ENCODE results near the gene MMP3. TPM values are rescaled to one million over a fixed set of nuclear protein-coding genes. Genes with fewer than 3 reads are reported as not detected.
"Not testable (repeated sequence)": the region's sequence is repeated elsewhere in the genome, so short reads cannot be mapped to it uniquely, and the experiment has no call there.

MMP3 gene
- total and polyA plus RNA-seq, 12 donors, result not detected

DNA sequence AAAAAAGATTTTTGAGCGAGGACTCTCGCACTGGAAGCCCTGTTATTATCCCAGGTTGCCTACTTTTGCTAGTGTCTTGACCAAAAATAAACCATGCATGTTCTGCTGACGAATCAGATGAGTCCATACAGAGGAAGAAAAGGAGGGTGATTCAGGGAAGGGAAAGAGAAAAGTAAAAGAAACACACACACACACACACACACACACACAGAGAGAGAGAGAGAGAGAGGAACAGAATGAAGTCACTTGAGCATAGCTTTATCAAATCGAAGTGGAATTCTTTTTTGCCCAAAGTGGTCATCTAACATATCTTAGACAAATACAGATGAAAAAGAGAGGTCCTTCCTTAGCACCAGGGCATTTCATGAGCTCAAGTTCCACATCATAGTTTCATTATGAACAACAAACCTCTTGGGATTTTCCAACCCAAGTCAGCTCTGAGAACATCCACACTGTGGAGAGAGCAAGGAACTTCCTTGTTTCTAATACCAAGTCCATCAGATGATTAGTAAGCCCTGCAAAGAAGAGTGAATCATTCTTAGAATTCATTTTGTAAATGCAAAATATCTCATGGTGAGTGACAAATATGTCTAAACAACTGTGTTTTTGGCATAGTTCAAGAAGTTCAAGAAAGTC is 39.1 kb upstream of the MMP3 start:
- no peaks in the 10 kb centered on the region for H3K36me3 ChIP-seq
- intact Hi-C loops (cut with DNase I), result no loop called here
- peak overlapping the region in 1 of 10 donors; percentile 55 for H3K27ac ChIP-seq
- peaks cover 0 to 6% (median 0%) of the 10 kb centered on the region in 9 donors for H3K4me1 ChIP-seq
- no peak for DNase-seq
- no peaks in the 10 kb centered on the region for H3K9me3 ChIP-seq
- 85 to 87% methylated on average over 4 of the region's 4 CpGs for WGBS, 2 donors
- H3K4me3 ChIP-seq, result no peak overlapping the region
- TF ChIP-seq, protein P1, sequence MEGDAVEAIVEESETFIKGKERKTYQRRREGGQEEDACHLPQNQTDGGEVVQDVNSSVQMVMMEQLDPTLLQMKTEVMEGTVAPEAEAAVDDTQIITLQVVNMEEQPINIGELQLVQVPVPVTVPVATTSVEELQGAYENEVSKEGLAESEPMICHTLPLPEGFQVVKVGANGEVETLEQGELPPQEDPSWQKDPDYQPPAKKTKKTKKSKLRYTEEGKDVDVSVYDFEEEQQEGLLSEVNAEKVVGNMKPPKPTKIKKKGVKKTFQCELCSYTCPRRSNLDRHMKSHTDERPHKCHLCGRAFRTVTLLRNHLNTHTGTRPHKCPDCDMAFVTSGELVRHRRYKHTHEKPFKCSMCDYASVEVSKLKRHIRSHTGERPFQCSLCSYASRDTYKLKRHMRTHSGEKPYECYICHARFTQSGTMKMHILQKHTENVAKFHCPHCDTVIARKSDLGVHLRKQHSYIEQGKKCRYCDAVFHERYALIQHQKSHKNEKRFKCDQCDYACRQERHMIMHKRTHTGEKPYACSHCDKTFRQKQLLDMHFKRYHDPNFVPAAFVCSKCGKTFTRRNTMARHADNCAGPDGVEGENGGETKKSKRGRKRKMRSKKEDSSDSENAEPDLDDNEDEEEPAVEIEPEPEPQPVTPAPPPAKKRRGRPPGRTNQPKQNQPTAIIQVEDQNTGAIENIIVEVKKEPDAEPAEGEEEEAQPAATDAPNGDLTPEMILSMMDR (IDR thresholded peaks at IDR 0.05), result no peak
- ATAC-seq, result no peak
- H3K27me3 ChIP-seq, result no peaks in the 10 kb centered on the region

DNA sequence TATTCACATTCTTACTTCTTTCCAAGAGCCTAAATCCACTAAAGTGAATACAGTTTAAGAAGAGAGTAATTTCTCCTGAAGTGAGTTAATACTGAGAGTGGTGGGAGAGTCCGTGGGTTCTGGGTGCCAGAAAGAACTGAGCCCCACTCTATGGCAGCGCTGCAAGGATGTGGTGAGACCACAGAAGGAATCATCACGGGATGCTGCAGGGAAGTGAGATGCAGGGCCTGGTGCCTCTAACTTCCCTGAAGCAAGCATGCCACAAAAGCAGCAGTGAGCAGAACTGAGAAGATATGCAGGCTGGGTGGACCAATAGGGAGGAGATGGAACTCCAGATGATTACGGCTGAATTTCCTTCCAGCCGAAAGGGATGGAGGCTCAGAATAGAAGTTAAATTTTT is 36.4 kb upstream of the MMP3 start:
- Histone ChIP-seq H3K9me3 (no peaks in the 10 kb centered on the region), H3K4me3 (no peak overlapping the region), H3K27me3 (no peaks in the 10 kb centered on the region), H3K4me1 (peaks cover 0 to 6% (median 0%) of the 10 kb centered on the region in 9 donors), H3K36me3 (no peaks in the 10 kb centered on the region), H3K27ac (no peak overlapping the region)
- ATAC-seq (no peak), DNase-seq (no peak)
- TF ChIP-seq, protein P1 (IDR thresholded peaks at IDR 0.05), result no peak
- intact Hi-C loops (cut with DNase I), result loop anchor here in 1 of 10 donors (10.0 kb wide), 1 partner anchor 55 kb away; no protein-coding TSS in a partner anchor
- WGBS, 2 donors, result 84 to 89% methylated on average over 5 of the region's 5 CpGs

DNA sequence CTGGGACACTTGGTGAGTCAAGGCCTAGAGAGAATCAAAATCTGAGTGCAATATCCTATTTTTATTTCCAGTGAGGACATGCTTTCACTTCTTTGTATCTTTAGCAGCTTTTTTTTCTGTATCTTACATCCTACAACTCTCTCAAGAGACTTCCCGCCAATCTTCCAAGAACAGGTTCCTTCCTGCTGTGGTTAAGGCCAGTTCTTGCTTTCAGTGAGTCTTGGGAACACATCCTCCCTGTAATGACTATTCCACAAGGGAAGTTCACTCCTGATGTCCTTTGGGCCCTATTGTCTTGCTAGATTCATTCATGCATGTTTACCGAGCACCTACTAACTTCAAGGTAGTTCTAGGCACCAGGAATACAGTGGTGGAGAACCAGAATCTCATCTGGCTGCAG is 35.2 kb upstream of the MMP3 start:
- Histone ChIP-seq H3K4me3 (no peak overlapping the region), H3K27me3 (no peaks in the 10 kb centered on the region), H3K36me3 (no peaks in the 10 kb centered on the region), H3K9me3 (no peaks in the 10 kb centered on the region), H3K27ac (no peak overlapping the region), H3K4me1 (peaks cover 0 to 6% (median 0%) of the 10 kb centered on the region in 9 donors)
- TF ChIP-seq, protein P1 (IDR thresholded peaks at IDR 0.05), result no peak
- DNase-seq (no peak), ATAC-seq (peak in 4 of 8 donors; percentile 51 to 81 (median 54))
- intact Hi-C loops (cut with DNase I), result loop anchor here in 1 of 10 donors (10.0 kb wide), 1 partner anchor 56 kb away; no protein-coding TSS in a partner anchor
- WGBS, 2 donors, result 59 to 66% methylated on average over 2 of the region's 2 CpGs

DNA sequence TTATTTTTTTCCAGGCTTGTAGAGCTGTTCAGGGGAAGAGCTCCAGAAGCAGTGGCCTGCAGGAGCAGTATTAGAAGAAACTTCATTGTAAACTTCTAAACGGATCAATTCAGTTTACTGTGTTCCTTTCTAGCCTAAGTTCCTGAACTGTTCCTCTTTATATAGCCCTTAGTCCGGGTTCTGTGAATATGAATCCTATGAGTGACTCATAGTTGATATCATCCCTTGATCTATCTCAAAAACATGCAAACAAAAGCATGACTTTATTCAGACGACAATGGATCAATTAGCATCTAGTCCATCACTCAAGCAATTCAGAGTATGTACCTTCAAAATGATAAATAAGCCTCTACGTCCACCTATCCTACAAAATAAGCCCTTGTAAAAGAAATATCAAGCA is 31.4 kb upstream of the MMP3 start, which contains the start of gene MMP12:
TSS of gene MMP12 (minus strand) at position 131 of the 400 bp plus-strand sequence. CDS start at position 86, 45 bp downstream.
- no peaks in the 10 kb centered on the region for H3K36me3 ChIP-seq
- no peak for ATAC-seq
- H3K9me3 ChIP-seq, result no peaks in the 10 kb centered on the region
- peaks cover 0 to 6% (median 0%) of the 10 kb centered on the region in 9 donors for H3K4me1 ChIP-seq
- no peaks in the 10 kb centered on the region for H3K27me3 ChIP-seq
- no peak for DNase-seq
- no peak within 1 kb of the TSS for H3K27ac ChIP-seq
- intact Hi-C loops (cut with DNase I), result loop anchor here in 1 of 10 donors (10.0 kb wide), 1 partner anchor 60 kb away; no protein-coding TSS in a partner anchor
- 78 to 83% methylated on average over 4 of the region's 4 CpGs for WGBS, 2 donors
- H3K4me3 ChIP-seq, result no peak within 1 kb of the TSS
- TF ChIP-seq, protein P1 (IDR thresholded peaks at IDR 0.05), result no peak

DNA sequence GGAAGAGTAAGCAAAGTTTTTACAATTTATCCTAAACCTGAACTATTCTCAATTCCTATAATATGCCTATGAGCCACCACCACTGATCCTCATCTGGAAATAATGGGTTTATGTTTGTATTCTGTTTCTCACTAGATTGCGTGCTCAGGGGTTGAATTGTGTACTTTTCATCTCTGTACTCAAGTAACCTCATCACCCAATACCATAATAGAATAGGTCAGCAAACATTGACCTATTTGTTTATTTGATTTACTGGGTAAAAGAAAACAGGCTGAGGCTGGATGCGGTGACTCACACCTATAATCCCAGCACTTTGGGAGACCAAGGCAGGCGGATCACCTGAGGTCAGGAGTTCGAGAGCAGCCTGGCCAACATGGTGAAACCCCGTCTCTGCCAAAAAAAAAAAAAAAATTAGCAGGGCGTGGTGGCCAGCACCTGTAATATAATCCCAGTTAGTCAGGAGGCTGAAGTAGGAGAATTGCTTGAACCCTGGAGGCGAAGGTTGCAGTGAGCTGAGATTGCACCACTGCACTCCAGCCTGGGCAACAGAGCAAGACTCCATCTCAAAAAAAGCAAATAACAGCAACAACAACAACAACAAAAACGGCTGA is 26.1 kb upstream of the MMP3 start:
- not testable (repeated sequence) for H3K4me1 ChIP-seq, ATAC-seq, H3K9me3 ChIP-seq, DNase-seq, H3K27me3 ChIP-seq, H3K27ac ChIP-seq, H3K4me3 ChIP-seq, H3K36me3 ChIP-seq
- intact Hi-C loops (cut with DNase I), result loop anchor here in 1 of 10 donors (10.0 kb wide), 1 partner anchor 1345 kb away; no protein-coding TSS in a partner anchor
- 82 to 87% methylated on average over 8 of the region's 8 CpGs for WGBS, 2 donors

All from heart right ventricle (tissue), 16 donors.